ENCODE results near the gene MAP2K5.

Gene MAP2K5

DNA sequence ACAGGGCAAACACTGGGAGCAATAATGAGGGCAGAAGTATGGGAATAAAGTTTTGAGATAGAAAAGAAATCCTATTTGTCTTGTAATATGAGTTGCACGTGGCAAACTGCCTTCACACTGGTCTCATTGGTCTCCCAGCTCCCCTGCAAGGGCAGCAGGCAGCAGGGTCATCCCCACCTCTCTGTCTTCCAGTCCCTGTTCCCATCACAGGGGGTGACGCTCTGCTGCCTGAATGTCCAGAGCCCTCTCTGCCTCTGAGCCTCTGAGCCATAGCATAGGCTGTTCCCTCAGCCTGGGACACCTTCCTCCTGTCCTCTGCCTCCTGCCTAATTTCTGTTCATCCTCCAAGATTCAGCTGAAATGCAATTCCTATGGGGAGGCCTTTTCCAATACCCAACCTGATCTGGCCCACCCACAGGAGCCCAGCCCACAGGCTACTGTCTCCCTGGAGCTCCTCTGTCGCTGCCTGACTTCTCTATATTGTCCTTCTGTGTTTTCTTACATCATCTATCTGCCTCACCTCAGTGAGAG lies 270.7 kb downstream of the MAP2K5 start:
- DNase-seq (ENCODE audit: extremely low read depth, low read depth), result no peak
- no peak overlapping the region for H3K4me3 ChIP-seq (replicated peaks; ENCODE audit: low read depth, low read length)
- TF ChIP-seq, protein P1, sequence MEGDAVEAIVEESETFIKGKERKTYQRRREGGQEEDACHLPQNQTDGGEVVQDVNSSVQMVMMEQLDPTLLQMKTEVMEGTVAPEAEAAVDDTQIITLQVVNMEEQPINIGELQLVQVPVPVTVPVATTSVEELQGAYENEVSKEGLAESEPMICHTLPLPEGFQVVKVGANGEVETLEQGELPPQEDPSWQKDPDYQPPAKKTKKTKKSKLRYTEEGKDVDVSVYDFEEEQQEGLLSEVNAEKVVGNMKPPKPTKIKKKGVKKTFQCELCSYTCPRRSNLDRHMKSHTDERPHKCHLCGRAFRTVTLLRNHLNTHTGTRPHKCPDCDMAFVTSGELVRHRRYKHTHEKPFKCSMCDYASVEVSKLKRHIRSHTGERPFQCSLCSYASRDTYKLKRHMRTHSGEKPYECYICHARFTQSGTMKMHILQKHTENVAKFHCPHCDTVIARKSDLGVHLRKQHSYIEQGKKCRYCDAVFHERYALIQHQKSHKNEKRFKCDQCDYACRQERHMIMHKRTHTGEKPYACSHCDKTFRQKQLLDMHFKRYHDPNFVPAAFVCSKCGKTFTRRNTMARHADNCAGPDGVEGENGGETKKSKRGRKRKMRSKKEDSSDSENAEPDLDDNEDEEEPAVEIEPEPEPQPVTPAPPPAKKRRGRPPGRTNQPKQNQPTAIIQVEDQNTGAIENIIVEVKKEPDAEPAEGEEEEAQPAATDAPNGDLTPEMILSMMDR (IDR thresholded peaks at IDR 0.05; ENCODE audit: low read depth, low read length, missing control alignments), result no peak

DNA sequence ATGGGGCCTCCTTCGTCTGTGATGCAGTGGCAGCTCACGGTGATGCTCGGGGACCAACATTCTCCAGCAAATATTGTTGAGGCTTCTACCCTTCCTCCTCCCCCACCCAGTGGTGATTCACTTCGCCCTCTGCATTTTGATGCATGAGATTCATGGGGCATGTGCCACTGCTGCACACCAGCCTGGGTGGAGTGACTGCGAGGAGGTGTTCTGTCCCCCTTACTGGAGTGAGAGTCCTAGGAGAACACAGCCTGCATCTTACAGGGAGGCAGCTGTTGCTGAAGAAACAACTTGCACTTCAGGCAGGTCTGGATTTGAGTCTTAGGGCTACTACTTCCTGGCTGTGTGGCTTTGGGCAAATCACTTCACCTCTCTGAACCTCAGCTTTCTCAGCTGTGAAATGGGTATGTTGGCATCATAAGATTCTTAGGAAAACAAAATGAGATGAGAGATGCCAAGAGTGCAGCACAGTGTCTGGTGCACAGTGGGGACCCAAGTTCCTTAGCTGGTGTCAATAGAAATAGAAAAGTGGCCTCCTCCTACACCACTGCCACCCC lies 272.6 kb downstream of the MAP2K5 start:
- DNase-seq (ENCODE audit: extremely low read depth, low read depth), result no peak
- TF ChIP-seq, protein P1 (IDR thresholded peaks at IDR 0.05; ENCODE audit: low read depth, low read length, missing control alignments), result no peak
- no peak overlapping the region for H3K4me3 ChIP-seq (replicated peaks; ENCODE audit: low read depth, low read length)

DNA sequence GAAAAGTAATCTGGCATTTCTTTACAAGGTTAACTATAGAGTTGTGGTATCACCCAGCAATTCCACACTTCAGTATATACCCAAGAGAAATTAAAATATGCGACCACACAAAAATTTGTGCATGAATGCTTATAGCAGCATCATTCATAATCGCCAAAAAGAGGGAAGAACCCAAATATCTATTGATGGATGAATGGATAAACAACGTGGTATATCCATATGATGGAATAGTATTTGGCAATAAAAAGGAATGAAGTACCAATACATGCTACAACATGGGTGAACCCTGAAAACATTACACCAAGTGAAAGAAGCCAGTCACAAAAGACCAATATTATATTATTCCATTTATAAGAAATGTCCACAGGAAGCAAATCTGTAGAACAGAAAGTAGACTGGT lies 274.2 kb downstream of the MAP2K5 start:
- H3K4me3 ChIP-seq (replicated peaks; ENCODE audit: low read depth, low read length), result no peak overlapping the region
- TF ChIP-seq, protein P1 (IDR thresholded peaks at IDR 0.05; ENCODE audit: low read depth, low read length, missing control alignments), result no peak
- DNase-seq (ENCODE audit: extremely low read depth, low read depth), result no peak

DNA sequence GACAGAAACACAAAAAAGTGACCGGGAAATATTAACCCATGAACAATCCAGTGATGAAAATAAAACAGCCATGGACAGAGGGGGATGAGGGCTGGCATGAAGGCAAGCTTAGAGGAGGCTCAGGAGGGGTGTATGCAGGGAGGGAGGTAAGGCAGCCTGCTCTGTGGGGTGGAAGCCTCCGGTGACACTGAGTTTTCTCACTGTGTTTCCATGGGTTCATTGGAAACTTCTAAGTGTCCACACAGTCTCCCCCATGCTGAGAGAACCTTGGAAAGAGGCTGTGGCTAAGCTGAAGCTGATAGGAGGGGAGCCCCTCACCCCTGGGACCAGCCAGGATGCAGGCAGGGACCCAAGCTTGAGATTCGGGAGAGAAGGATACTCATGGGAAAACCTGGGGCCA lies 276.0 kb downstream of the MAP2K5 start:
- TF ChIP-seq, protein P1 (IDR thresholded peaks at IDR 0.05; ENCODE audit: low read depth, low read length, missing control alignments), result no peak
- DNase-seq (ENCODE audit: extremely low read depth, low read depth), result no peak
- no peak overlapping the region for H3K4me3 ChIP-seq (replicated peaks; ENCODE audit: low read depth, low read length)

DNA sequence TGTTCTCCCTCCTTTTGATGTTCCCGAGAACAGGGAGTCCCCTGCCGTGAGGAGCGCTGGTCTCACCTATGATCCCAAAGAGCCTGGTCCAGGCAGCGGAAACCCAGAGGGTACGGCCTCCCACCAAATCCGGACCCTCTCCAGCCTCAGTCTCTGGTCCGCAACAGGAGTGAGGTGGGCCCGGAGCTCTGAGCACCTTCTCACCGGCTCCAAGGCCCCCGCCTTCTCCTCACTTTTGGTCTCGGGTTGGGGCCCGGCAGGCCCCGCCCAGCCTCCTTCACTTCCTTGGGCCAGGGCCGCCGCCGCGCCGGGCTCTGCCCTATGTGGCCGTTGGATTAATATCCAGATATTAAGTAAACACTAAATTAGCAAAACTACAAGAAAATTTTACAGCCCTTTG lies 277.1 kb downstream of the MAP2K5 start:
- H3K4me3 ChIP-seq (replicated peaks; ENCODE audit: low read depth, low read length), result no peak overlapping the region
- DNase-seq (ENCODE audit: extremely low read depth, low read depth), result no peak
- TF ChIP-seq, protein P1 (IDR thresholded peaks at IDR 0.05; ENCODE audit: low read depth, low read length, missing control alignments), result no peak

DNA sequence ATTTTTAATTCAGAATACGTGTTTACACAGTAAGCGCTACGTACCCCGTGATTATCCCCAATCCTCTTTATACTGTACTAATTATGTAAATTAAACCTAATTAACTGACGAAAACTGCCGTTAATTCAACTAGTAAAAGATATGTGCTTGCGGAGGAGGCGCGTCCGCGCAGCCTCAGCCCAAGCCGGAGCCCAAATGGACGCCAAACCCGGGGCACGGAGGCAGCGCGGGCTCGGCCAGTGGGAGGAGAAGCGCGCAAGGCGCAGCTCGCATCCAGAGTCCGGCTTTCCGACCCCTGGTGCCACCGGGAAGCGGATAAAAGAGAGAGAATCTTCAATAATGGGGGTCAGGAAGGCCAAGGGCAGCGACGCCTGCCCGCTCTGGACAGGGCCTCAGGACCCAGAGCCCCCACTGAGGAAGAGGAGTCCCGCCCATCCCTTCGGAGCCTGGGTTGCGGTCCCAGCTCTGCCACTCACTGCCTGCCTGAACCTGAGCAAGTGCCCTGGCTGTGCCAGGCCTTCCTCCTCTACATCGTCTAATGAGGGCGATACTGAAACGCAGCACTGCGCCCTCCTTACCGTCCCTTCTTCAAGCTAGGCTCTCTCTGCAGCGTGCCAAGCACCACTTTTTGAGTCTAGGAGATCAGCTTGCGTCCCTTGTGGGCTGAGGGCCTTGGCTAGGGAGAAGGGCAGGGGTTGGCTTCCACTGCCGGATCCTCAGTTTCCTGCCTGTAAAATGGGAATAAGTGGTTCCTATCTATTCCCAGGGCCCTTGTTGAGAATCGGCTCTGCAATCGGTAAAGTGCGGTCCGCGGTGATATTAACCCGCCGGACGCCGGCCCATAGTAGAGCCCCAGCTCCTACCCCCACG lies 277.9 kb downstream of the MAP2K5 start:
- no peak overlapping the region for H3K4me3 ChIP-seq (replicated peaks; ENCODE audit: low read depth, low read length)
- TF ChIP-seq, protein P1 (IDR thresholded peaks at IDR 0.05; ENCODE audit: low read depth, low read length, missing control alignments), result no peak
- DNase-seq (ENCODE audit: extremely low read depth, low read depth), result no peak
